PFSK-1 (cell line): ENCODE data around the gene C1orf210.

ENCODE experiments used
- FOXP2 ChIP-seq: optimal IDR thresholded peaks from 2 replicates; pipeline ENCODE3; 2011; ENCODE audit warnings: borderline replicate concordance, control low read depth, inconsistent platforms; ENCODE audit not compliant: insufficient read depth; ENCODE audit errors: extremely low read length, extremely low read depth
- POLR2AphosphoS5 ChIP-seq: IDR thresholded peaks from 2 replicates; pipeline ENCODE4 v1.6.1; 2012; ENCODE audit warnings: low read depth, mild to moderate bottlenecking, control low read depth, low read length, moderate library complexity
- REST ChIP-seq, 2 experiments: IDR thresholded peaks; 2 replicates each; pipeline versions ENCODE4 v1.6.1 to v1.8.0; 2011 to 2012; ENCODE audit warnings: low read depth in 2 of 2, low read length in 2 of 2, control low read depth in 1 of 2, inconsistent platforms in 1 of 2, mild to moderate bottlenecking in 1 of 2, moderate library complexity in 1 of 2; ENCODE audit not compliant: insufficient read depth in 1 of 2
- SIN3A ChIP-seq: IDR thresholded peaks from 2 replicates; pipeline ENCODE4 v1.6.1; 2012; ENCODE audit warnings: mild to moderate bottlenecking, low read length, moderate library complexity, borderline replicate concordance; ENCODE audit not compliant: insufficient read depth
- TAF1 ChIP-seq: IDR thresholded peaks from 2 replicates; pipeline ENCODE4 v1.6.1; 2012; ENCODE audit warnings: low read length, control low read depth, borderline replicate concordance; ENCODE audit not compliant: insufficient read depth

GRCh38 chr1:43272576-43273571 lies 12.5 kb downstream of the C1orf210 start:
- TF ChIP-seq POLR2AphosphoS5 (no peak), TAF1 (no peak), REST (IDR thresholded peaks at IDR 0.05; ENCODE audit: insufficient read depth in 1 of 2, low read depth in 2 of 2, low read length in 2 of 2) (no peak), SIN3A (no peak), FOXP2 (no peak)
